CD8-positive, alpha-beta memory T cell (primary cell): ENCODE measurements around the gene ISG15. TPM values are rescaled to one million over a fixed set of nuclear protein-coding genes. Genes with fewer than 3 reads are reported as not detected.

Experiments
- CTCF ChIA-PET: fragments of 350-600 bp; sonication (Branson Sonifier 250); formaldehyde crosslinking; loops from one replicate; lab custom pipeline; 2021; ENCODE audit warnings: antibody characterized with exemption; lab: Charles Lee
- POLR2A ChIA-PET: fragments of 350-600 bp; sonication (Branson Sonifier 250); formaldehyde crosslinking; loops from one replicate; lab custom pipeline; 2021; ENCODE audit warnings: antibody characterized with exemption; lab: Charles Lee
- DNase-seq, 5 donors: peaks; one replicate each; pipeline versions ENCODE4 v3.0.0 to v3.0.0-alpha.2; 2020 to 2022; ENCODE audit warnings: mixed read lengths in 1 of 5
- H3K27ac ChIP-seq: one replicate; pipeline ENCODE4 v1.7.0; 2013; ENCODE audit warnings: low read depth, mild to moderate bottlenecking, low read length, moderate library complexity
- H3K27me3 ChIP-seq: 2 replicates; pipeline ENCODE4 v1.7.0; 2013; ENCODE audit warnings: low read length, mild to moderate bottlenecking; ENCODE audit not compliant: insufficient read depth, poor library complexity, severe bottlenecking
- H3K36me3 ChIP-seq: 2 replicates; pipeline ENCODE4 v1.7.0; 2013; ENCODE audit warnings: mild to moderate bottlenecking, low read length, moderate library complexity; ENCODE audit not compliant: insufficient read depth
- H3K4me1 ChIP-seq: 2 replicates; pipeline ENCODE4 v1.7.0; 2013; ENCODE audit warnings: mild to moderate bottlenecking, low read length, moderate library complexity; ENCODE audit not compliant: insufficient read depth
- H3K4me3 ChIP-seq: 2 replicates; pipeline ENCODE4 v1.7.0; 2013; ENCODE audit warnings: mild to moderate bottlenecking, low read length
- H3K9me3 ChIP-seq: 2 replicates; pipeline ENCODE4 v1.7.0; 2013; ENCODE audit warnings: mild to moderate bottlenecking, low read length
- H3K27ac Mint-ChIP-seq, 8 donors: one replicate each; pipeline ENCODE4 v1.8.0; 2020 to 2021; ENCODE audit warnings: mixed read lengths in 8 of 8, mild to moderate bottlenecking in 6 of 8, inconsistent platforms in 3 of 8, moderate library complexity in 3 of 8
- H3K27me3 Mint-ChIP-seq, 2 donors: one replicate each; pipeline ENCODE4 v1.8.0; 2020 to 2021; ENCODE audit warnings: mixed read lengths in 2 of 2, mild to moderate bottlenecking in 1 of 2, moderate library complexity in 1 of 2
- H3K36me3 Mint-ChIP-seq, 3 donors: one replicate each; pipeline ENCODE4 v1.8.0; 2020 to 2021; ENCODE audit warnings: mixed read lengths in 3 of 3, inconsistent platforms in 1 of 3, mild to moderate bottlenecking in 1 of 3
- H3K4me1 Mint-ChIP-seq, 3 donors: one replicate each; pipeline ENCODE4 v1.8.0; 2020 to 2021; ENCODE audit warnings: mixed read lengths in 3 of 3, inconsistent platforms in 1 of 3, mild to moderate bottlenecking in 1 of 3
- H3K4me3 Mint-ChIP-seq, 7 donors: one replicate each; pipeline ENCODE4 v1.8.0; 2020 to 2021; ENCODE audit warnings: mixed read lengths in 7 of 7, mild to moderate bottlenecking in 6 of 7, moderate library complexity in 4 of 7, inconsistent platforms in 2 of 7
- H3K9me3 Mint-ChIP-seq, 5 donors: one replicate each; pipeline ENCODE4 v1.8.0; 2020 to 2022; ENCODE audit warnings: mixed read lengths in 5 of 5, mild to moderate bottlenecking in 3 of 5, moderate library complexity in 2 of 5, inconsistent platforms in 1 of 5
- polyA plus RNA-seq: library from polyadenylated mRNA; unstranded; fragments of 300-500 nt; fragmentation: Illumina TruSeq; gene quantifications from one replicate; pipeline ENCODE4 v1.2.3, GENCODE V29; 2021
- total RNA-seq, 2 experiments: library from RNA; stranded (reverse); gene quantifications; one replicate each; pipeline ENCODE4 v1.2.3, GENCODE V29; 2021

ISG15 gene
- total and polyA plus RNA-seq, 3 experiments from 2014 or later: 16.9 to 250 (median 20.4) TPM

- H3K9me3 Mint-ChIP-seq: no peaks in the 10 kb centered on the region
- DNase-seq: no peak
- H3K4me1 Mint-ChIP-seq: peaks cover 0 to 14% (median 2%) of the 10 kb centered on the region in 3 donors
- H3K4me1 ChIP-seq: peaks cover 11% of the 10 kb centered on the region
- H3K9me3 ChIP-seq: no peaks in the 10 kb centered on the region
- H3K27ac Mint-ChIP-seq: peak overlapping the region in 1 of 8 donors; percentile 87
- H3K27me3 ChIP-seq: peaks cover 21% of the 10 kb centered on the region
- no peaks in the 10 kb centered on the region for H3K36me3 ChIP-seq
- H3K4me3 Mint-ChIP-seq: peak overlapping the region in 6 of 7 donors; percentile 61 to 90 (median 74)
- ChIA-PET POLR2A (no interaction called here), CTCF (interaction anchor here (1.0 to 1.1 kb wide), 2 partner anchors 44 to 234 kb away, joined by 3 read pairs; no protein-coding TSS in a partner anchor)
- H3K36me3 Mint-ChIP-seq: no peaks in the 10 kb centered on the region
- peaks cover 9 to 22% of the 10 kb centered on the region in 2 donors for H3K27me3 Mint-ChIP-seq
- H3K4me3 ChIP-seq: peak overlapping the region; percentile 15
- H3K27ac ChIP-seq: peak overlapping the region; percentile 47
Measured at GRCh38 chr1:1058088-1058905, 45.0 kb downstream of the ISG15 start.

- Mint-ChIP-seq H3K27me3 (peaks cover 9 to 22% of the 10 kb centered on the region in 2 donors), H3K36me3 (no peaks in the 10 kb centered on the region), H3K4me3 (peak overlapping the region; percentile 37 to 88 (median 68)), H3K9me3 (no peaks in the 10 kb centered on the region), H3K4me1 (peaks cover 0 to 19% (median 2%) of the 10 kb centered on the region in 3 donors), H3K27ac (peak overlapping the region in 1 of 8 donors; percentile 87)
- ChIA-PET CTCF (interaction anchor here (1.0 to 1.8 kb wide), 3 partner anchors 44 to 76 kb away, joined by 3 to 9 read pairs (median 3); no protein-coding TSS in a partner anchor), POLR2A (no interaction called here)
- H3K4me1 ChIP-seq: peaks cover 18% of the 10 kb centered on the region
- no peaks in the 10 kb centered on the region for H3K36me3 ChIP-seq
- H3K9me3 ChIP-seq: no peaks in the 10 kb centered on the region
- peak overlapping the region; percentile 47 for H3K27ac ChIP-seq
- H3K27me3 ChIP-seq: peaks cover 21% of the 10 kb centered on the region
- peak overlapping the region; percentile 15 for H3K4me3 ChIP-seq
- peak in 4 of 5 donors; percentile 37 to 62 (median 38) for DNase-seq
Measured at GRCh38 chr1:1058921-1059493, 45.7 kb downstream of the ISG15 start.

DNA sequence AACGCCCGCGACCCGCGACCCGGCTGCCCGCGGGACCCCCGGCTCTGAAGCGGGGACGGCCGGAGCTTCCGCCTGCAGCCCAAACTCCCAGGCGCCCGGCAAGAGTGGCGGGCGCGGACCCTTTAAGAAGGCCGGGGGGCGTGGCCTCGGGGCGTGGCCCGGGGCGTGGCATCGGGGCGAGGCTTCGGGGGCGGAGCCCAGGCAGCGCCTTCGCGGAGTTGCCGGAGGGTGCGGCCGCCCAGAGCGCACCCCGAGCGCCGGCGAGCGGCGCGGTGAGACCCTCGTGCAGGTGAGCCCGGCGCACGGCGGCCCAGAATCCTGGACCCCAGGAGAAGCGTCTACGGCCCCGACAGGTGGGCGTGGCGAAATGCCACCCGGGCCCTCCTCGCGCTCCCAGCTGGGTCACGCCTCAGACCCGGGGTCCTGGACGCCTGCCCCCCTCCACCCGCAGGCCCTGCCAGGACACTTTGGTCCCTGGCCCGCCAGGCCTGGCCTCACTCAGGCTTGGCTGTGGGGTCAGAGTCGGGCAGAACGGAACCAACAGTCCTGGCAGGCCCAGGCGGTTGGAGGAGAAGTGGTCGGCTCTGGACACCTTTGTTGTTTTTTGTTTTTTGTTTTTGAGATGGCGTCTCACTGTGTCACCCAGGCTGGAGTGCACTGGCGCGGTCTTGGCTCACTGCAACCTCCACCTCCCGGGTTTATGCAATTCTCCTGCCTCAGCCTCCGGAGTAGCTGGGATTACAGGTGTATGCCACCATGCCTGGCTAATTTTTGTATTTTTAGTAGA is 46.4 kb downstream of the ISG15 start:
- Histone ChIP-seq H3K27ac (no peak overlapping the region), H3K27me3 (peaks cover 21% of the 10 kb centered on the region), H3K36me3 (no peaks in the 10 kb centered on the region), H3K9me3 (no peaks in the 10 kb centered on the region), H3K4me1 (peaks cover 23% of the 10 kb centered on the region), H3K4me3 (peak overlapping the region; percentile 32)
- H3K27ac Mint-ChIP-seq: peak overlapping the region in 1 of 8 donors; percentile 65
- peaks cover 0 to 24% (median 2%) of the 10 kb centered on the region in 3 donors for H3K4me1 Mint-ChIP-seq
- ChIA-PET CTCF (interaction anchor here (1.0 to 1.8 kb wide), 3 partner anchors 45 to 76 kb away, joined by 3 to 9 read pairs (median 3); no protein-coding TSS in a partner anchor), POLR2A (interaction anchor here (0.8 kb wide), 1 partner anchor 9 kb away, joined by 3 read pairs; no protein-coding TSS in a partner anchor)
- no peaks in the 10 kb centered on the region for H3K36me3 Mint-ChIP-seq
- DNase-seq: peak; percentile 84 to 92 (median 87)
- H3K27me3 Mint-ChIP-seq: peaks cover 9 to 22% of the 10 kb centered on the region in 2 donors
- H3K9me3 Mint-ChIP-seq: no peaks in the 10 kb centered on the region
- peak overlapping the region in 3 of 7 donors; percentile 12 to 41 (median 32) for H3K4me3 Mint-ChIP-seq

DNA sequence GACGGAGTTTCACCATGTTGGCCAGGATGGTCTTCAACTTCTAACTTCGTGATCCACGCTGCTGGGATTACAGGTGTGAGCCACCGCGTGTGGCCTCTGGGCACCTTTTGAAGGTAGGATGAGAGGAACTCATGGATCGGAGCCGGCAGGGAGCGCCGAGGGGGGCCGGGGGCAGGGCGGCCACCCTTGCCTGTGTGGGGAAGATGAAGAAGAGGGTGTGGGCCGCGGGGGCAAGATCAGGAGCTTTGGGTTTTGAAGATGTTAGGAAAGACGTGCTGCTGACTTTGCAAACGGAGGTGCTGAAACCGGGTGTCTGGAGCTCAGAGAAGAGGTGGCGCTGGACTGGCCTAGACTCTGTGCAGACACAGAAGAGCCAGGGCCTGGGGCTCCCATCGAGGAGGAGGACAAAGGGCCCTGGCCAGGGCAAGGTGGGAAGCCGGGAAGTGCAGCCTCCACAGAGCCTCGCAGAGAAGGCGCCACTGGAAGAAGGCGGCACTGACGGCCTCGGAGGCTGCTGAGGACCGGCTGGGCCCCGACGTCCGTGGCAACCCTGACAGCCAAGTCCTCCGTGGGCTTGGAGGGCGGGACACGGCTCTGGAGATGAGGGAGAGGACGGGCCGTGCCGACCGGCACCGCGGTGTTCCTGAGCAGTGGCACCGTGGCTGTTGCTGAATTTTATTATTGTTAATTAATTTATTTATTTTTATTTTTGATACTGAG is 47.1 kb downstream of the ISG15 start:
- Histone ChIP-seq H3K9me3 (no peaks in the 10 kb centered on the region), H3K4me3 (no peak overlapping the region), H3K27ac (no peak overlapping the region), H3K4me1 (peaks cover 23% of the 10 kb centered on the region), H3K27me3 (peaks cover 21% of the 10 kb centered on the region), H3K36me3 (no peaks in the 10 kb centered on the region)
- Mint-ChIP-seq H3K4me3 (peak overlapping the region in 3 of 7 donors; percentile 12 to 41 (median 32)), H3K27me3 (peaks cover 9 to 22% of the 10 kb centered on the region in 2 donors), H3K36me3 (no peaks in the 10 kb centered on the region), H3K9me3 (no peaks in the 10 kb centered on the region), H3K27ac (no peak overlapping the region), H3K4me1 (peaks cover 0 to 24% (median 2%) of the 10 kb centered on the region in 3 donors)
- CTCF ChIA-PET: interaction anchor here (1.2 to 1.8 kb wide), 2 partner anchors 76 to 77 kb away, joined by 3 to 9 read pairs; no protein-coding TSS in a partner anchor
- no peak for DNase-seq
- POLR2A ChIA-PET: interaction anchor here (0.8 kb wide), 1 partner anchor 9 kb away, joined by 3 read pairs; no protein-coding TSS in a partner anchor

DNA sequence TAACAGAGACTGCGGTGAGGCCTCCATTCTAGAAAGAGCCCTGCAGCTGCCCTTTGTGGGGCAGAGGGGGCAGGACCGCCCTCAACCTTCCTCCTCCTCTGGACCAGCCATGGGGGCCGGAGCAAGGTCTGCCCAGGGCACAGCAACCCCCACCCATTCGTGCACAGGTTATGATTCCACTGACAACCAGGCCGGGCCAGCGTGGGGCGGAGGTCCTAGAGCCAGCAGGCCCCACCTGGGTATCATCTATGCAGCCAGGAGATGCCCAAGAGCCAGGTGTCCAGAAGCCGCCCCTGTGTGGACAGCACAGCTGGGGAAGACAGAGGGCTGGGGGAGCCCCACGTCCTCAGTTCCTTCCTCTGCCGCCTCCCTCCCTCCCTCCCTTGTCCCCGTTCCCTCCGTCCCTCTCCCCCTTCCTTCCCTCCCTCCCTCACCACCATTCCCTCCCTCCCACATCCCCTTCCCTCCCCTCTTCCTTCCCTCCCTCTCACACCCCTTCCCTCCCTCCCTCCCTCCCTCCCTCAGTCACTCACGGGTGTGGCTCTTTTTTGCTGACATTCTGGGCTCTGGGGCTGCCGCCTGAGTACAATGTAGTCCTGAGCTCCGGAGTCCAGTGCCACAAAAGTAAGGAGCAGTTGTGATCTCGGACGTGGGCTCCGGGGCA is 48.5 kb downstream of the ISG15 start:
- H3K4me1 Mint-ChIP-seq: peaks cover 0 to 24% (median 4%) of the 10 kb centered on the region in 3 donors
- Histone ChIP-seq H3K27me3 (peaks cover 21% of the 10 kb centered on the region), H3K27ac (peak overlapping the region; percentile 24), H3K9me3 (no peaks in the 10 kb centered on the region), H3K4me1 (peaks cover 23% of the 10 kb centered on the region), H3K36me3 (no peaks in the 10 kb centered on the region), H3K4me3 (no peak overlapping the region)
- H3K36me3 Mint-ChIP-seq: no peaks in the 10 kb centered on the region
- ChIA-PET CTCF (no interaction called here), POLR2A (no interaction called here)
- no peak for DNase-seq
- no peak overlapping the region for H3K4me3 Mint-ChIP-seq
- H3K9me3 Mint-ChIP-seq: no peaks in the 10 kb centered on the region
- H3K27me3 Mint-ChIP-seq: peaks cover 9 to 22% of the 10 kb centered on the region in 2 donors
- no peak overlapping the region for H3K27ac Mint-ChIP-seq

DNA sequence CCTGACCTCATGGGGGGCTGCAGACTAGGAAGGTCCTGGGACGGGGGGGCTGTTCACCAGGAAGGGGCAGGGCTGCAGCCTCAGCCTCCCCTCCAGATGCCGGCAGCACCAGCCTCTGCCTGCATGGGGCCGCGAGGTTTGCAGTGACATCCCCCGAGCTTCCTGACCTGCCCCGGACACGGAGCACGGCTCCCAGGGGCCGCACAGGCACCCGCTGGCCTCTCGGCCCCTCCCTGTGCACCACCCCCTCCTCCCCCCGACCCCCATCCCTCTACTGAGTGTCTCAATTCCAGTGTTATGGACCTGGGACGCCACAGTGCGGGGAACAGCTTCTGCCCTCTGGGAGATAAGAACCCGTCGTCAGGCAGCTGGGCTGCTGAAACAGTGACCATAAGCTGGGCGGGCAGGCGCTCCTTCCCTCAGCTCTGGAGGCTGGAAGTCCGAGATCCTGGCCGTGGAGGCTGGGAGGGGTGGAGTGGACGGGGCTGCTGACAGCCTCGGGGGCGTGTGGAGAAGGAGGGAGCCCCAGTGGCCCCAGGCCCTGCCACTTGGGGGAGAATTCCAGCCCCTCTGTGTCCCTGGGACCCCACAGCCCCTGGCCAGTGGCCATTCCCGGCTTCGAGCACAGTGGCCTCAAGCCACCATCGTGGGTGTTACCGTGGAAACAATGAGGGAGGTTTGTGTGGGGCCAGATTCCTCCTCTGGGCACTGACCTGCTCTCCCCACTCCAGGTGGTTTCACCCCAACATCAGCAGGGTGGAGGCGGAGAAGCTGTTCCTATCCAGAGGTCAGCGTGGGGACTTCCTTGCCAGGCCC is 49.3 kb downstream of the ISG15 start:
- DNase-seq: no peak
- Histone ChIP-seq H3K36me3 (no peaks in the 10 kb centered on the region), H3K27me3 (peaks cover 21% of the 10 kb centered on the region), H3K4me1 (peaks cover 23% of the 10 kb centered on the region), H3K27ac (peak overlapping the region; percentile 24), H3K4me3 (no peak overlapping the region), H3K9me3 (no peaks in the 10 kb centered on the region)
- H3K27ac Mint-ChIP-seq: peak overlapping the region in 1 of 8 donors; percentile 63
- H3K36me3 Mint-ChIP-seq: no peaks in the 10 kb centered on the region
- peaks cover 0 to 24% (median 4%) of the 10 kb centered on the region in 3 donors for H3K4me1 Mint-ChIP-seq
- peaks cover 8 to 22% of the 10 kb centered on the region in 2 donors for H3K27me3 Mint-ChIP-seq
- no peaks in the 10 kb centered on the region for H3K9me3 Mint-ChIP-seq
- no peak overlapping the region for H3K4me3 Mint-ChIP-seq
- ChIA-PET CTCF (interaction anchor here (2.1 to 4.7 kb wide), 3 partner anchors 45 to 79 kb away, joined by 10 to 63 read pairs (median 18); partner anchors contain the start of genes ISG15 and PERM1), POLR2A (no interaction called here)
